H1 (cell line): Measurements from ENCODE around the gene LHFPL6. TPM values are rescaled to one million over a fixed set of nuclear protein-coding genes. Genes with fewer than 3 reads are reported as not detected.

Experiments
- BRCA1 ChIP-seq: IDR thresholded peaks from 2 replicates; pipeline ENCODE4 v1.6.1; 2012; ENCODE audit warnings: low read depth, low read length, improper control_type of control experiment
- CBX5 ChIP-seq: fragments of 300-800, 300-1000 bp; sonication (generic); IDR thresholded peaks from 2 replicates; pipeline ENCODE4 v1.7.1; 2016; ENCODE audit warnings: antibody characterized with exemption, low read length, low read depth
- CEBPB ChIP-seq: IDR thresholded peaks from 2 replicates; pipeline ENCODE4 v1.6.1; 2012; ENCODE audit warnings: low read depth, low read length
- CHD1 ChIP-seq: IDR thresholded peaks from 2 replicates; pipeline ENCODE4 v1.6.1; 2012; ENCODE audit warnings: low read depth, low read length, improper control_type of control experiment
- GABPA ChIP-seq: IDR thresholded peaks from 2 replicates; pipeline ENCODE4 v1.6.1; 2011; ENCODE audit warnings: mild to moderate bottlenecking, low read length, moderate library complexity, borderline replicate concordance; ENCODE audit not compliant: insufficient read depth
- JUN ChIP-seq: IDR thresholded peaks from 2 replicates; pipeline ENCODE4 v1.6.1; 2011; ENCODE audit warnings: low read depth, mild to moderate bottlenecking, improper control_type of control experiment, low read length
- JUND ChIP-seq: IDR thresholded peaks from 2 replicates; pipeline ENCODE4 v1.6.1; 2011; ENCODE audit warnings: mild to moderate bottlenecking, improper control_type of control experiment, low read length
- MAFK ChIP-seq: IDR thresholded peaks from 2 replicates; pipeline ENCODE4 v1.6.1; 2012; ENCODE audit warnings: low read depth, mild to moderate bottlenecking, improper control_type of control experiment, low read length
- NANOG ChIP-seq: IDR thresholded peaks from 2 replicates; pipeline ENCODE4 v1.6.1; 2011; ENCODE audit warnings: low read length, low read depth, mild to moderate bottlenecking, inconsistent platforms; ENCODE audit not compliant: insufficient read depth, poor library complexity, severe bottlenecking
- RAD21 ChIP-seq, 2 experiments: IDR thresholded peaks in 1 of 2; conservative IDR thresholded peaks in 1 of 2; 2 replicates each; pipeline ENCODE4 v1.6.1; 2011; ENCODE audit warnings: low read depth in 2 of 2, low read length in 2 of 2, improper control_type of control experiment in 1 of 2, inconsistent platforms in 1 of 2, mild to moderate bottlenecking in 1 of 2, moderate library complexity in 1 of 2
- RBBP5 ChIP-seq: IDR thresholded peaks from 2 replicates; pipeline ENCODE4 v1.7.1; 2012; ENCODE audit warnings: low read depth, mild to moderate bottlenecking, inconsistent platforms, low read length, moderate library complexity, borderline replicate concordance
- RNF2 ChIP-seq: fragments of 200-900, 300-1000 bp; sonication (generic); IDR thresholded peaks from 2 replicates; pipeline ENCODE4 v1.7.1; 2016; ENCODE audit warnings: borderline replicate concordance, low read depth, mild to moderate bottlenecking, antibody characterized with exemption, low read length; ENCODE audit not compliant: poor library complexity, severe bottlenecking; ENCODE audit errors: missing control alignments
- SIRT6 ChIP-seq: IDR thresholded peaks from one replicate; pipeline ENCODE4 v1.7.1; 2012; ENCODE audit warnings: low read length, inconsistent platforms
- SIX5 ChIP-seq: IDR thresholded peaks from 2 replicates; pipeline ENCODE4 v1.6.1; 2011; ENCODE audit warnings: mild to moderate bottlenecking, low read depth, low read length
- SP1 ChIP-seq: IDR thresholded peaks from 2 replicates; pipeline ENCODE4 v1.6.1; 2011; ENCODE audit warnings: low read depth, low read length
- SP2 ChIP-seq: IDR thresholded peaks from 2 replicates; pipeline ENCODE4 v1.6.1; 2012; ENCODE audit warnings: mild to moderate bottlenecking, low read length, inconsistent platforms
- SP4 ChIP-seq: IDR thresholded peaks from 2 replicates; pipeline ENCODE4 v1.6.1; 2012; ENCODE audit warnings: low read length, inconsistent platforms
- SUZ12 ChIP-seq: fragments of 200-600 bp; sonication (generic); IDR thresholded peaks from 2 replicates; pipeline ENCODE4 v1.6.1; 2012; ENCODE audit warnings: mild to moderate bottlenecking, inconsistent platforms, low read length, moderate library complexity, mixed read lengths
- TAF1 ChIP-seq: IDR thresholded peaks from 2 replicates; pipeline ENCODE4 v1.6.1; 2011; ENCODE audit warnings: mild to moderate bottlenecking, low read depth, low read length
- TBP ChIP-seq: IDR thresholded peaks from 2 replicates; pipeline ENCODE4 v1.6.1; 2011; ENCODE audit warnings: low read depth, low read length, improper control_type of control experiment
- TCF12 ChIP-seq: IDR thresholded peaks from 2 replicates; pipeline ENCODE4 v1.6.1; 2011; ENCODE audit warnings: low read depth, mild to moderate bottlenecking, low read length
- YY1 ChIP-seq: IDR thresholded peaks from 2 replicates; pipeline ENCODE4 v1.6.1; 2011; ENCODE audit warnings: low read depth, mild to moderate bottlenecking, low read length
- ZNF274 ChIP-seq: IDR thresholded peaks from 2 replicates; pipeline ENCODE4 v1.7.0; 2012; ENCODE audit warnings: low read length, borderline replicate concordance; ENCODE audit errors: extremely low read depth
- polyA plus RNA-seq, 7 experiments: library from polyadenylated mRNA; depleted of rRNA in 3 of 7; stranded (reverse) in 5 of 7; unstranded in 2 of 7; fragments of >200 nt in 5 of 7; fragments of 200-250 nt in 2 of 7; gene quantifications; 1 replicate in 5 of 7; 2 replicates in 1 of 7; 4 replicates in 1 of 7; pipeline versions ENCODE4 v1.2.1 to v1.2.3, GENCODE V29; 2011 to 2013; ENCODE audit warnings: missing spikeins in 2 of 7, mixed read lengths in 2 of 7
- total RNA-seq: library from RNA; stranded (reverse); fragmentation: NEBNext Ultra II Directional; extraction: Animal tissue kit (Norgen Biotek cat#: 25700); gene quantifications from 2 replicates; pipeline ENCODE4 v1.2.1, GENCODE V29; 2021

Gene LHFPL6
- total and polyA plus RNA-seq, 2 of the 8 experiments (the other 6 are each of a cell fraction or from before 2014, with no cell fraction given): 7.6 to 17.0 TPM

DNA sequence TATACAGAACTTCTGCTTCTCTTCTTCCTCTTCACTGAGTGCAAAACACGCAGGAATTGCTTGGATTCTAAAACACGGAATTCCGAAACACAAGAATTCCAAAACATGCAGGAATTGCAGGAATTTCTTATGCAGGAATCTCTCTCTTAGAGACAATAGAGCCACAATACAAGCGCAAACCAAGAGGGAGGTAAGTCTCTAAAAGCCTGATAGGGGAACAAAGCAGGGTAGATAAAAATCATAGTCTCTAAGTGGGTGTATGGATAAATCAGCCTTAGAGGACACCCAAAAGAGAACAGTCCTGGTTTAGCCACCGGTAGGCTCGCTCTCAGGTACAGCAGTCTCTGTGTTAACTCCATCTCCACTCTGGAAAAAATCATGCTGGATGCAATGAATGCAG lies 112.9 kb downstream of the LHFPL6 start (continued):
- TF ChIP-seq SP1 (peak; percentile 85), TCF12 (peak; percentile 87), BRCA1 (no peak), TBP (no peak), RAD21 (IDR thresholded peaks at IDR 0.05 in 1 of 2, conservative IDR thresholded peaks at IDR 0.05 in 1 of 2; ENCODE audit: low read depth in 2 of 2, low read length in 2 of 2) (no peak; a peak in 2 of 4 replicates), NANOG (no peak), ZNF274 (no peak), CHD1 (no peak), SIRT6 (no peak), GABPA (no peak), SIX5 (no peak), SP4 (no peak), TAF1 (no peak), MAFK (no peak), JUN (no peak), SUZ12 (no peak), CEBPB (no peak), YY1 (peak; percentile 35; the same call in 1 of the 2 replicates), RNF2 (no peak), JUND (no peak), RBBP5 (no peak), CBX5 (no peak), SP2 (no peak)
- TF ChIP-seq, all 59 proteins: peak for 16
